ENCODE measurements around the gene MSH3.

Gene MSH3

GRCh38 chr5:80798166-80798565 lies 143.7 kb downstream of the MSH3 start:
- ATAC-seq, result no peak
- TF ChIP-seq, protein P1, sequence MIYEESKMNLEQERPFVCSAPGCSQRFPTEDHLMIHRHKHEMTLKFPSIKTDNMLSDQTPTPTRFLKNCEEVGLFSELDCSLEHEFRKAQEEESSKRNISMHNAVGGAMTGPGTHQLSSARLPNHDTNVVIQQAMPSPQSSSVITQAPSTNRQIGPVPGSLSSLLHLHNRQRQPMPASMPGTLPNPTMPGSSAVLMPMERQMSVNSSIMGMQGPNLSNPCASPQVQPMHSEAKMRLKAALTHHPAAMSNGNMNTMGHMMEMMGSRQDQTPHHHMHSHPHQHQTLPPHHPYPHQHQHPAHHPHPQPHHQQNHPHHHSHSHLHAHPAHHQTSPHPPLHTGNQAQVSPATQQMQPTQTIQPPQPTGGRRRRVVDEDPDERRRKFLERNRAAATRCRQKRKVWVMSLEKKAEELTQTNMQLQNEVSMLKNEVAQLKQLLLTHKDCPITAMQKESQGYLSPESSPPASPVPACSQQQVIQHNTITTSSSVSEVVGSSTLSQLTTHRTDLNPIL (CRISPR knock-in tag; IDR thresholded peaks at IDR 0.05; ENCODE audit: low read depth), result no peak
- TF ChIP-seq ZNF565 (CRISPR knock-in tag; conservative IDR thresholded peaks at IDR 0.05; ENCODE audit: low read depth) (no peak), ZNF8 (CRISPR knock-in tag; IDR thresholded peaks at IDR 0.05) (no peak), TOX (CRISPR knock-in tag; IDR thresholded peaks at IDR 0.05; ENCODE audit: borderline replicate concordance) (no peak), ISL1 (CRISPR knock-in tag; IDR thresholded peaks at IDR 0.05) (no peak), GLIS3 (CRISPR knock-in tag; IDR thresholded peaks at IDR 0.05) (no peak), ZC3H10 (CRISPR knock-in tag; IDR thresholded peaks at IDR 0.05) (no peak), RARB (CRISPR knock-in tag; IDR thresholded peaks at IDR 0.05) (no peak)

DNA sequence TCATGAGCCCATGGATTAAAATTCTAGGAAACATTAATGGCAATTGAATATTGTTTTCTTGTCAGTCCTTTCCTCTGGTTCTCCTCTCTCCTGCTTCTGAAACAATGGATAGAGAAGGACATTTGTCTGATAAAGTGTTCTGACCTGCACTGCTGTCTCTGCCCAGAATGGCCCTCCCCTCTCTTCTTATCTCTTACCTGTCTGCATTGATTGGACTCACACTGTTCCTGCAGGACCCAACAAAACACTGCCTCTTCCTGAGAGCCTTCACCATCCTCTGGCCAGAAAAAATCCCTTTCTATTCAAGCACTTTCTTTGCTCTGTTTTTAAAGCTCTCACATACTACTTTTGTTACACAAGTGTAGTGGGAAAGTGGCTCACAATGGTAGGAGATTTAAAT lies 144.2 kb downstream of the MSH3 start:
- TF ChIP-seq ARNTL (CRISPR knock-in tag; IDR thresholded peaks at IDR 0.05; ENCODE audit: borderline replicate concordance, low read depth) (no peak), TCF4 (CRISPR knock-in tag; IDR thresholded peaks at IDR 0.05; ENCODE audit: borderline replicate concordance) (no peak), ZNF70 (CRISPR knock-in tag; IDR thresholded peaks at IDR 0.05) (no peak), CSDC2 (CRISPR knock-in tag; IDR thresholded peaks at IDR 0.05) (no peak)
- TF ChIP-seq, protein P1 (CRISPR knock-in tag; IDR thresholded peaks at IDR 0.05; ENCODE audit: low read depth), result no peak
- no peak for ATAC-seq

- no peak for TF ChIP-seq BACH2 (CRISPR knock-in tag; IDR thresholded peaks at IDR 0.05; ENCODE audit: borderline replicate concordance)
- TF ChIP-seq, protein P1 (CRISPR knock-in tag; IDR thresholded peaks at IDR 0.05; ENCODE audit: low read depth), result no peak
- TF ChIP-seq ZFP3 (CRISPR knock-in tag; IDR thresholded peaks at IDR 0.05), result no peak
- no peak for TF ChIP-seq TOX (CRISPR knock-in tag; IDR thresholded peaks at IDR 0.05; ENCODE audit: borderline replicate concordance)
- TF ChIP-seq TCF4 (CRISPR knock-in tag; IDR thresholded peaks at IDR 0.05; ENCODE audit: borderline replicate concordance), result no peak
- no peak for TF ChIP-seq PPARA (CRISPR knock-in tag; IDR thresholded peaks at IDR 0.05; ENCODE audit: borderline replicate concordance)
- TF ChIP-seq ZFP30 (CRISPR knock-in tag; IDR thresholded peaks at IDR 0.05), result no peak
- no peak for ATAC-seq
Measured at GRCh38 chr5:80799041-80799440, 144.6 kb downstream of the MSH3 start.

DNA sequence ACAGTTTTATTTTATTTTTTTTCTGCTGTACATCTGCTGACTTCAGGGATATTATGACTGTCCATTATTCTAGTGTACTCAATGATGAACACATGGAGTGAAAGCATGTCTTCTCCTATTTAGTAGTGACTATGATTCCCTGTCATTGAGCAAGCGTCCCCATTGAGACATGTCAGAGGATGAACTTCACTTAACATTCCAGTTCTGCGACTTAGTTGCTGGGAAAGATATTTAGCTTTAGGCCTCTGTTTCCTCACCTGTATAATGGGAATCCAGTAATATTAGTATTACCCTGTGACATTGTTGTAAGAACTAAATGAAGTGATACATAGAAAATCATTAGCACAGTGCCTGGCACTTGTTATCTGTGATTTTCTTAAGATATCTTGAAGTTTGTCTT lies 145.1 kb downstream of the MSH3 start:
- TF ChIP-seq TSHZ2 (CRISPR knock-in tag; IDR thresholded peaks at IDR 0.05) (no peak), CSRNP3 (CRISPR knock-in tag; IDR thresholded peaks at IDR 0.05) (no peak), RARB (CRISPR knock-in tag; IDR thresholded peaks at IDR 0.05) (no peak), ZNF8 (CRISPR knock-in tag; IDR thresholded peaks at IDR 0.05) (no peak), CSDC2 (CRISPR knock-in tag; IDR thresholded peaks at IDR 0.05) (no peak), PPARA (CRISPR knock-in tag; IDR thresholded peaks at IDR 0.05; ENCODE audit: borderline replicate concordance) (no peak), TCF4 (CRISPR knock-in tag; IDR thresholded peaks at IDR 0.05; ENCODE audit: borderline replicate concordance) (no peak), ZFP3 (CRISPR knock-in tag; IDR thresholded peaks at IDR 0.05) (no peak), OSR1 (CRISPR knock-in tag; IDR thresholded peaks at IDR 0.05) (no peak), ARNTL (CRISPR knock-in tag; IDR thresholded peaks at IDR 0.05; ENCODE audit: borderline replicate concordance, low read depth) (no peak), BACH2 (CRISPR knock-in tag; IDR thresholded peaks at IDR 0.05; ENCODE audit: borderline replicate concordance) (no peak), ESRRG (CRISPR knock-in tag; IDR thresholded peaks at IDR 0.05) (no peak), ZFP30 (CRISPR knock-in tag; IDR thresholded peaks at IDR 0.05) (no peak)
- TF ChIP-seq, protein P1 (CRISPR knock-in tag; IDR thresholded peaks at IDR 0.05; ENCODE audit: low read depth), result no peak
- TF ChIP-seq, protein P2, sequence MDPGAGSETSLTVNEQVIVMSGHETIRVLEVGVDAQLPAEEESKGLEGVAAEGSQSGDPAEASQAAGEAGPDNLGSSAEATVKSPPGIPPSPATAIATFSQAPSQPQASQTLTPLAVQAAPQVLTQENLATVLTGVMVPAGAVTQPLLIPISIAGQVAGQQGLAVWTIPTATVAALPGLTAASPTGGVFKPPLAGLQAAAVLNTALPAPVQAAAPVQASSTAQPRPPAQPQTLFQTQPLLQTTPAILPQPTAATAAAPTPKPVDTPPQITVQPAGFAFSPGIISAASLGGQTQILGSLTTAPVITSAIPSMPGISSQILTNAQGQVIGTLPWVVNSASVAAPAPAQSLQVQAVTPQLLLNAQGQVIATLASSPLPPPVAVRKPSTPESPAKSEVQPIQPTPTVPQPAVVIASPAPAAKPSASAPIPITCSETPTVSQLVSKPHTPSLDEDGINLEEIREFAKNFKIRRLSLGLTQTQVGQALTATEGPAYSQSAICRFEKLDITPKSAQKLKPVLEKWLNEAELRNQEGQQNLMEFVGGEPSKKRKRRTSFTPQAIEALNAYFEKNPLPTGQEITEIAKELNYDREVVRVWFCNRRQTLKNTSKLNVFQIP (CRISPR knock-in tag; IDR thresholded peaks at IDR 0.05; ENCODE audit: borderline replicate concordance, low read depth), result no peak
- no peak for ATAC-seq

All from SK-N-SH treated with all-trans-retinoic acid at 6 μM for 48 hours (cell line).